ENCODE measurements around the gene RHOBTB3. TPM values are rescaled to one million over a fixed set of nuclear protein-coding genes. Genes with fewer than 3 reads are reported as not detected.
A peak's percentile ranks its signal among the peaks of the same experiment; 100 is the strongest.

The RHOBTB3 gene
- total and polyA plus RNA-seq, 4 donors: 10.5 to 59.8 (median 39.8) TPM

- TF ChIP-seq REST (IDR thresholded peaks at IDR 0.05) (peak; percentile 52), HNF4G (IDR thresholded peaks at IDR 0.05) (peak; percentile 47)
Observed at GRCh38 chr5:95734906-95735305, 3.8 kb downstream of the RHOBTB3 start (continued).

- DNase-seq (ENCODE audit: low spot score): no peak
- H3K27ac ChIP-seq (ENCODE audit: low read depth in 1 of 2, low read length in 2 of 2): peak overlapping the region; percentile 60 to 73
Observed at GRCh38 chr5:95735406-95735805, 4.3 kb downstream of the RHOBTB3 start.

GRCh38 chr5:95738072-95738471 is 6.9 kb downstream of the RHOBTB3 start:
- H3K27ac ChIP-seq (ENCODE audit: low read depth in 1 of 2, low read length in 2 of 2): peak overlapping the region in 1 of 2 donors; percentile 2

More at GRCh38 chr5:95735406-95735805, 4.3 kb downstream of the RHOBTB3 start:
- whole genome bisulfite sequencing: 15% methylated on average over 1 of the region's 1 CpG
- Histone ChIP-seq H3K27me3 (ENCODE audit: control insufficient read depth in 4 of 4, insufficient read depth in 4 of 4, low read length in 3 of 4) (no peaks in the 10 kb centered on the region), H3K36me3 (ENCODE audit: control insufficient read depth in 4 of 4, insufficient read depth in 3 of 4, low read depth in 1 of 4, low read length in 3 of 4) (peaks cover 0 to 2% (median 0%) of the 10 kb centered on the region in 4 donors), H3K4me1 (ENCODE audit: control insufficient read depth in 4 of 4, insufficient read depth in 4 of 4, low read length in 3 of 4) (peaks cover 14 to 64% (median 53%) of the 10 kb centered on the region in 4 donors), H3K4me3 (ENCODE audit: low read depth in 1 of 3, low read length in 3 of 3) (no peak overlapping the region), H3K9ac (ENCODE audit: low read depth in 1 of 2, low read length in 2 of 2) (peak overlapping the region in 1 of 2 donors; percentile 66), H3K9me3 (ENCODE audit: control insufficient read depth in 4 of 4, low read length in 3 of 4) (no peaks in the 10 kb centered on the region)
- TF ChIP-seq FOXA2 (IDR thresholded peaks at IDR 0.05): no peak
- TF ChIP-seq JUND (IDR thresholded peaks at IDR 0.05): peak in 1 of 2 donors; percentile 9

GRCh38 chr5:95738834-95739233 is 7.7 kb downstream of the RHOBTB3 start:
- Histone ChIP-seq H3K27me3 (ENCODE audit: control insufficient read depth in 4 of 4, insufficient read depth in 4 of 4, low read length in 3 of 4) (no peaks in the 10 kb centered on the region), H3K4me1 (ENCODE audit: control insufficient read depth in 4 of 4, insufficient read depth in 4 of 4, low read length in 3 of 4) (peaks cover 14 to 49% (median 42%) of the 10 kb centered on the region in 4 donors), H3K9ac (ENCODE audit: low read depth in 1 of 2, low read length in 2 of 2) (no peak overlapping the region), H3K27ac (ENCODE audit: low read depth in 1 of 2, low read length in 2 of 2) (peak overlapping the region in 1 of 2 donors; percentile 9), H3K9me3 (ENCODE audit: control insufficient read depth in 4 of 4, low read length in 3 of 4) (no peaks in the 10 kb centered on the region), H3K36me3 (ENCODE audit: control insufficient read depth in 4 of 4, insufficient read depth in 3 of 4, low read depth in 1 of 4, low read length in 3 of 4) (peaks cover 0 to 2% (median 0%) of the 10 kb centered on the region in 4 donors), H3K4me3 (ENCODE audit: low read depth in 1 of 3, low read length in 3 of 3) (no peak overlapping the region)
- TF ChIP-seq RAD21 (IDR thresholded peaks at IDR 0.05): peak; percentile 35 to 48
- TF ChIP-seq MAX (IDR thresholded peaks at IDR 0.05): peak; percentile 39
- TF ChIP-seq TAF1 (conservative IDR thresholded peaks at IDR 0.05): no peak
- TF ChIP-seq FOXA1 (IDR thresholded peaks at IDR 0.05): peak; percentile 75
- TF ChIP-seq REST (IDR thresholded peaks at IDR 0.05): peak; percentile 37
- peak; percentile 73 to 85 for TF ChIP-seq HNF4A (conservative IDR thresholded peaks at IDR 0.05)
- TF ChIP-seq RXRA (IDR thresholded peaks at IDR 0.05): peak; percentile 67 to 82
- no peak for TF ChIP-seq GABPA (IDR thresholded peaks at IDR 0.05 in 1 of 2, conservative IDR thresholded peaks at IDR 0.05 in 1 of 2)
- TF ChIP-seq HNF4G (IDR thresholded peaks at IDR 0.05): peak; percentile 49
- TF ChIP-seq FOXA2 (IDR thresholded peaks at IDR 0.05): peak; percentile 78
- TF ChIP-seq YY1 (IDR thresholded peaks at IDR 0.05): peak; percentile 50
- no peak for TF ChIP-seq EGR1 (IDR thresholded peaks at IDR 0.05; ENCODE audit: low read depth in 2 of 2)
- TF ChIP-seq JUND (IDR thresholded peaks at IDR 0.05): peak in 1 of 2 donors; percentile 50
- peak; percentile 53 for TF ChIP-seq SP1 (IDR thresholded peaks at IDR 0.05)
- no peak for DNase-seq (ENCODE audit: low spot score)
- WGBS: 61% methylated on average over 4 of the region's 4 CpGs

More at GRCh38 chr5:95738072-95738471, 6.9 kb downstream of the RHOBTB3 start:
- no peaks in the 10 kb centered on the region for H3K27me3 ChIP-seq (ENCODE audit: control insufficient read depth in 4 of 4, insufficient read depth in 4 of 4, low read length in 3 of 4)
- WGBS: 78% methylated on average over 4 of the region's 4 CpGs
- peaks cover 14 to 56% (median 48%) of the 10 kb centered on the region in 4 donors for H3K4me1 ChIP-seq (ENCODE audit: control insufficient read depth in 4 of 4, insufficient read depth in 4 of 4, low read length in 3 of 4)
- DNase-seq (ENCODE audit: low spot score): no peak
- no peak overlapping the region for H3K4me3 ChIP-seq (ENCODE audit: low read depth in 1 of 3, low read length in 3 of 3)
- peaks cover 0 to 2% (median 0%) of the 10 kb centered on the region in 4 donors for H3K36me3 ChIP-seq (ENCODE audit: control insufficient read depth in 4 of 4, insufficient read depth in 3 of 4, low read depth in 1 of 4, low read length in 3 of 4)
- no peak overlapping the region for H3K9ac ChIP-seq (ENCODE audit: low read depth in 1 of 2, low read length in 2 of 2)
- TF ChIP-seq YY1 (IDR thresholded peaks at IDR 0.05): no peak
- TF ChIP-seq NR2F2 (IDR thresholded peaks at IDR 0.05): peak; percentile 64
- H3K9me3 ChIP-seq (ENCODE audit: control insufficient read depth in 4 of 4, low read length in 3 of 4): no peaks in the 10 kb centered on the region
